K562 (cell line): ENCODE data around the gene C10orf90.

Experiments
- CTCF ChIP-seq, 3 experiments: IDR thresholded peaks in 2 of 3; conservative IDR thresholded peaks in 1 of 3; 2 replicates each; pipeline ENCODE4 v1.5.1; 2011 to 2012; ENCODE audit warnings: low read length in 3 of 3, mild to moderate bottlenecking in 3 of 3, control low read depth in 2 of 3, improper control_type of control experiment in 1 of 3, inconsistent platforms in 1 of 3, low read depth in 1 of 3, mixed read lengths in 1 of 3, moderate library complexity in 1 of 3; ENCODE audit not compliant: insufficient read depth in 2 of 3
- EP300 ChIP-seq: IDR thresholded peaks from 2 replicates; pipeline ENCODE4 v1.6.1; 2012; ENCODE audit warnings: low read length, improper control_type of control experiment
- EWSR1 ChIP-seq: fragments of 450-650 bp; IDR thresholded peaks from 2 replicates; pipeline ENCODE4 v1.6.1; 2018; ENCODE audit warnings: borderline replicate concordance, mild to moderate bottlenecking, low read depth, moderate library complexity; ENCODE audit not compliant: partially characterized antibody
- EZH2 ChIP-seq: IDR thresholded peaks from 2 replicates; pipeline ENCODE4 v1.6.1; 2012; ENCODE audit warnings: low read depth, mild to moderate bottlenecking, inconsistent platforms, low read length, borderline replicate concordance
- MTA3 ChIP-seq: fragments of 450-650 bp; formaldehyde crosslinking; IDR thresholded peaks from 2 replicates; pipeline ENCODE4 v1.6.1; 2017; ENCODE audit warnings: mild to moderate bottlenecking, borderline replicate concordance
- PHF8 ChIP-seq: fragments of 200-600 bp; sonication (generic); IDR thresholded peaks from 2 replicates; pipeline ENCODE4 v1.6.1; 2012; ENCODE audit warnings: mixed run types, mild to moderate bottlenecking, inconsistent platforms, low read length, moderate library complexity, borderline replicate concordance
- REST ChIP-seq, 2 experiments: fragments of 450-650 bp; formaldehyde crosslinking in 1 of 2; IDR thresholded peaks; 2 replicates each; pipeline versions ENCODE4 v1.4.0 to v1.6.1; 2014 to 2020; ENCODE audit warnings: mild to moderate bottlenecking in 2 of 2, borderline replicate concordance in 1 of 2, low read depth in 1 of 2
- ZFP91 ChIP-seq: sonication (generic); formaldehyde crosslinking; IDR thresholded peaks from 2 replicates; pipeline ENCODE4 v1.8.0; 2022; ENCODE audit warnings: mild to moderate bottlenecking, missing genetic modification reagents
- ZNF133 ChIP-seq: fragments of 250-450 bp; sonication (Bioruptor Pico); IDR thresholded peaks from 2 replicates; pipeline ENCODE4 v1.4.0; 2020; ENCODE audit warnings: mild to moderate bottlenecking
- ZNF239 ChIP-seq: fragments of 250-450 bp; sonication (Bioruptor Pico); IDR thresholded peaks from 2 replicates; pipeline ENCODE4 v1.4.0; 2020; ENCODE audit warnings: mild to moderate bottlenecking
- ZNF384 ChIP-seq: IDR thresholded peaks from 2 replicates; pipeline ENCODE4 v1.6.1; 2012; ENCODE audit warnings: low read depth, low read length, improper control_type of control experiment

- TF ChIP-seq EZH2 (no peak), ZFP91 (no peak), CTCF (IDR thresholded peaks at IDR 0.05 in 2 of 3, conservative IDR thresholded peaks at IDR 0.05 in 1 of 3; ENCODE audit: insufficient read depth in 2 of 3, low read depth in 1 of 3, low read length in 3 of 3) (no peak), REST (IDR thresholded peaks at IDR 0.05; ENCODE audit: borderline replicate concordance) (no peak), REST (CRISPR knock-in tag; IDR thresholded peaks at IDR 0.05; ENCODE audit: low read depth) (no peak), PHF8 (no peak), ZNF133 (CRISPR knock-in tag) (no peak), ZNF239 (CRISPR knock-in tag) (no peak), ZNF384 (no peak), EWSR1 (no peak), EP300 (no peak), MTA3 (no peak)
Observed at GRCh38 chr10:126716366-126716765, 45.9 kb upstream of the C10orf90 start.
